HEK293 (cell line): ENCODE measurements around the gene SWAP70.

Source experiments
- BCL11B ChIP-seq: fragments of 450-650 bp; formaldehyde crosslinking; IDR thresholded peaks from 2 replicates; pipeline ENCODE4 v1.5.1; 2016; ENCODE audit warnings: low read depth, missing biosample characterization, missing genetic modification characterization
- GLIS2 ChIP-seq: fragments of 450-650 bp; formaldehyde crosslinking; IDR thresholded peaks from 2 replicates; pipeline ENCODE4 v1.5.1; 2016; ENCODE audit warnings: missing biosample characterization, missing genetic modification characterization
- HOXA7 ChIP-seq: sonication (generic); formaldehyde crosslinking; IDR thresholded peaks from 2 replicates; pipeline ENCODE4 v1.8.1; 2022; ENCODE audit warnings: missing genetic modification reagents, borderline replicate concordance
- HOXC10 ChIP-seq: sonication (generic); formaldehyde crosslinking; IDR thresholded peaks from 2 replicates; pipeline ENCODE4 v1.8.1; 2023; ENCODE audit warnings: mild to moderate bottlenecking, missing genetic modification reagents
- SP2 ChIP-seq: fragments of 450-650 bp; formaldehyde crosslinking; IDR thresholded peaks from 2 replicates; pipeline ENCODE4 v1.5.1; 2016; ENCODE audit warnings: missing biosample characterization, missing genetic modification characterization
- ZBTB21 ChIP-seq: fragments of 450-650 bp; formaldehyde crosslinking; IDR thresholded peaks from 2 replicates; pipeline ENCODE4 v1.5.1; 2017; ENCODE audit warnings: missing biosample characterization, missing genetic modification characterization
- ZEB2 ChIP-seq: fragments of 450-650 bp; formaldehyde crosslinking; IDR thresholded peaks from 2 replicates; pipeline ENCODE4 v1.5.1; 2016; ENCODE audit warnings: missing biosample characterization, missing genetic modification characterization
- ZFP41 ChIP-seq: fragments of 450-650 bp; formaldehyde crosslinking; IDR thresholded peaks from 2 replicates; pipeline ENCODE4 v1.5.1; 2016; ENCODE audit warnings: missing biosample characterization, missing genetic modification characterization, borderline replicate concordance
- ZIC2 ChIP-seq: fragments of 450-650 bp; formaldehyde crosslinking; IDR thresholded peaks from 2 replicates; pipeline ENCODE4 v1.5.1; 2016; ENCODE audit warnings: missing biosample characterization, missing genetic modification characterization
- ZNF114 ChIP-seq: fragments of 450-650 bp; formaldehyde crosslinking; IDR thresholded peaks from 2 replicates; pipeline ENCODE4 v1.5.0; 2017; ENCODE audit warnings: missing biosample characterization, missing genetic modification characterization
- ZNF133 ChIP-seq: fragments of 450-650 bp; formaldehyde crosslinking; IDR thresholded peaks from 2 replicates; pipeline ENCODE4 v1.5.1; 2016; ENCODE audit warnings: missing biosample characterization, missing genetic modification characterization
- ZNF146 ChIP-seq: fragments of 450-650 bp; formaldehyde crosslinking; IDR thresholded peaks from 2 replicates; pipeline ENCODE4 v1.5.1; 2016; ENCODE audit warnings: missing biosample characterization, missing genetic modification characterization
- ZNF239 ChIP-seq: fragments of 450-650 bp; formaldehyde crosslinking; IDR thresholded peaks from 2 replicates; pipeline ENCODE4 v1.5.1; 2016; ENCODE audit warnings: missing biosample characterization, missing genetic modification characterization
- ZNF26 ChIP-seq: fragments of 450-650 bp; formaldehyde crosslinking; IDR thresholded peaks from 2 replicates; pipeline ENCODE4 v1.5.1; 2016; ENCODE audit warnings: missing biosample characterization, missing genetic modification characterization
- ZNF266 ChIP-seq: fragments of 450-650 bp; formaldehyde crosslinking; IDR thresholded peaks from 2 replicates; pipeline ENCODE4 v1.5.1; 2016; ENCODE audit warnings: missing biosample characterization, missing genetic modification characterization, low read depth
- ZNF280D ChIP-seq: fragments of 450-650 bp; formaldehyde crosslinking; IDR thresholded peaks from 2 replicates; pipeline ENCODE4 v1.5.1; 2016; ENCODE audit warnings: missing biosample characterization, missing genetic modification characterization
- ZNF302 ChIP-seq: fragments of 450-650 bp; formaldehyde crosslinking; IDR thresholded peaks from 2 replicates; pipeline ENCODE4 v1.5.1; 2016; ENCODE audit warnings: missing biosample characterization, missing genetic modification characterization, low read depth
- ZNF37A ChIP-seq: fragments of 450-650 bp; IDR thresholded peaks from 2 replicates; pipeline ENCODE4 v1.5.1; 2018; ENCODE audit warnings: missing biosample characterization, missing genetic modification characterization
- ZNF416 ChIP-seq: fragments of 450-650 bp; formaldehyde crosslinking; IDR thresholded peaks from 2 replicates; pipeline ENCODE4 v1.5.1; 2016; ENCODE audit warnings: missing biosample characterization, missing genetic modification characterization
- ZNF48 ChIP-seq: fragments of 450-650 bp; formaldehyde crosslinking; IDR thresholded peaks from 2 replicates; pipeline ENCODE4 v1.5.1; 2016; ENCODE audit warnings: missing biosample characterization, missing genetic modification characterization
- ZNF510 ChIP-seq: fragments of 450-650 bp; formaldehyde crosslinking; IDR thresholded peaks from 2 replicates; pipeline ENCODE4 v1.5.1; 2018; ENCODE audit warnings: mild to moderate bottlenecking, missing genetic modification characterization, missing biosample characterization; ENCODE audit not compliant: insufficient replicate concordance
- ZNF529 ChIP-seq: fragments of 450-650 bp; formaldehyde crosslinking; IDR thresholded peaks from 2 replicates; pipeline ENCODE4 v1.5.1; 2017; ENCODE audit warnings: missing genetic modification characterization, missing biosample characterization; ENCODE audit not compliant: insufficient replicate concordance
- ZNF530 ChIP-seq: fragments of 450-650 bp; formaldehyde crosslinking; IDR thresholded peaks from 2 replicates; pipeline ENCODE4 v1.5.1; 2016; ENCODE audit warnings: low read depth, missing biosample characterization, missing genetic modification characterization
- ZNF548 ChIP-seq: fragments of 450-650 bp; formaldehyde crosslinking; IDR thresholded peaks from 2 replicates; pipeline ENCODE4 v1.5.1; 2016; ENCODE audit warnings: missing biosample characterization, missing genetic modification characterization
- ZNF549 ChIP-seq: fragments of 450-650 bp; IDR thresholded peaks from 2 replicates; pipeline ENCODE4 v1.5.1; 2018; ENCODE audit warnings: missing biosample characterization, missing genetic modification characterization, mild to moderate bottlenecking, inconsistent platforms, moderate library complexity
- ZNF555 ChIP-seq: fragments of 450-650 bp; formaldehyde crosslinking; conservative IDR thresholded peaks from 2 replicates; pipeline ENCODE4 v1.5.1; 2017; ENCODE audit warnings: missing biosample characterization, mild to moderate bottlenecking, missing genetic modification characterization, inconsistent platforms
- ZNF560 ChIP-seq: fragments of 450-650 bp; formaldehyde crosslinking; IDR thresholded peaks from 2 replicates; pipeline ENCODE4 v1.5.1; 2017; ENCODE audit warnings: missing biosample characterization, missing genetic modification characterization, borderline replicate concordance
- ZNF561 ChIP-seq: fragments of 450-650 bp; IDR thresholded peaks from 2 replicates; pipeline ENCODE4 v1.5.1; 2018; ENCODE audit warnings: missing biosample characterization, missing genetic modification characterization, borderline replicate concordance
- ZNF585B ChIP-seq: fragments of 450-650 bp; formaldehyde crosslinking; IDR thresholded peaks from 2 replicates; pipeline ENCODE4 v1.5.1; 2016; ENCODE audit warnings: missing biosample characterization, missing genetic modification characterization
- ZNF600 ChIP-seq: fragments of 450-650 bp; formaldehyde crosslinking; IDR thresholded peaks from 2 replicates; pipeline ENCODE4 v1.5.1; 2016; ENCODE audit warnings: missing biosample characterization, missing genetic modification characterization
- ZNF624 ChIP-seq: fragments of 450-650 bp; formaldehyde crosslinking; IDR thresholded peaks from 2 replicates; pipeline ENCODE4 v1.5.1; 2017; ENCODE audit warnings: missing biosample characterization, missing genetic modification characterization
- ZNF629 ChIP-seq: fragments of 450-650 bp; formaldehyde crosslinking; IDR thresholded peaks from 2 replicates; pipeline ENCODE4 v1.5.1; 2017; ENCODE audit warnings: missing biosample characterization, missing genetic modification characterization
- ZNF654 ChIP-seq: fragments of 450-650 bp; formaldehyde crosslinking; IDR thresholded peaks from 2 replicates; pipeline ENCODE4 v1.5.1; 2016; ENCODE audit warnings: low read depth, missing biosample characterization, missing genetic modification characterization
- ZNF692 ChIP-seq: fragments of 450-650 bp; formaldehyde crosslinking; IDR thresholded peaks from 2 replicates; pipeline ENCODE4 v1.5.1; 2016; ENCODE audit warnings: missing biosample characterization, missing genetic modification characterization
- ZNF701 ChIP-seq: fragments of 450-650 bp; formaldehyde crosslinking; IDR thresholded peaks from 2 replicates; pipeline ENCODE4 v1.5.1; 2016; ENCODE audit warnings: missing biosample characterization, missing genetic modification characterization
- ZNF785 ChIP-seq: fragments of 450-650 bp; formaldehyde crosslinking; IDR thresholded peaks from 2 replicates; pipeline ENCODE4 v1.5.1; 2016; ENCODE audit warnings: missing biosample characterization, missing genetic modification characterization
- ZNF830 ChIP-seq: fragments of 450-650 bp; IDR thresholded peaks from 2 replicates; pipeline ENCODE4 v1.5.0; 2018; ENCODE audit warnings: missing biosample characterization, missing genetic modification characterization, low read depth, mild to moderate bottlenecking, moderate library complexity
- ZNF843 ChIP-seq: fragments of 450-650 bp; formaldehyde crosslinking; IDR thresholded peaks from 2 replicates; pipeline ENCODE4 v1.5.1; 2016; ENCODE audit warnings: missing biosample characterization, missing genetic modification characterization

SWAP70 gene

GRCh38 chr11:9759519-9760192 lies 95.8 kb downstream of the SWAP70 start (continued):
- TF ChIP-seq ZNF280D (peak; percentile 64; the same call in 1 of the 2 replicates), GLIS2 (tag by site-specific recombination) (peak; percentile 86), ZNF548 (tag by site-specific recombination) (no peak), ZNF239 (no peak), ZNF416 (tag by site-specific recombination) (no peak), ZNF701 (peak; percentile 3; the same call in 1 of the 2 replicates), ZBTB21 (tag by site-specific recombination) (peak; percentile 88), ZNF146 (tag by site-specific recombination) (0 out of 2 replicates have a peak, but pooled peaks have one; percentile 36), ZNF549 (tag by site-specific recombination) (no peak), HOXA7 (CRISPR knock-in tag) (no peak), ZNF114 (tag by site-specific recombination) (no peak), ZNF692 (tag by site-specific recombination) (peak; percentile 87), ZNF629 (tag by site-specific recombination) (peak; percentile 94), ZNF600 (tag by site-specific recombination) (peak; percentile 72; the same call in 1 of the 2 replicates), ZNF785 (tag by site-specific recombination) (no peak), ZNF133 (no peak), BCL11B (tag by site-specific recombination) (peak; percentile 26; the same call in 1 of the 2 replicates), ZFP41 (tag by site-specific recombination) (no peak), ZNF510 (tag by site-specific recombination) (no peak), ZNF266 (peak; percentile 99), ZNF48 (no peak), SP2 (tag by site-specific recombination) (peak; percentile 47; the same call in 1 of the 2 replicates), ZNF830 (no peak), ZNF585B (tag by site-specific recombination) (no peak), HOXC10 (CRISPR knock-in tag) (no peak), ZNF624 (tag by site-specific recombination) (no peak), ZNF555 (tag by site-specific recombination) (no peak), ZNF530 (tag by site-specific recombination) (no peak), ZIC2 (tag by site-specific recombination) (peak; percentile 97), ZNF26 (tag by site-specific recombination) (no peak), ZNF843 (tag by site-specific recombination) (peak; percentile 88), ZNF302 (no peak), ZEB2 (tag by site-specific recombination) (peak; percentile 98), ZNF560 (no peak), ZNF654 (tag by site-specific recombination) (no peak), ZNF529 (tag by site-specific recombination) (no peak), ZNF37A (tag by site-specific recombination) (no peak), ZNF561 (tag by site-specific recombination) (peak; percentile 21; the same call in 1 of the 2 replicates)
